ENCODE data around the gene UGT1A10.

The UGT1A10 gene

DNA sequence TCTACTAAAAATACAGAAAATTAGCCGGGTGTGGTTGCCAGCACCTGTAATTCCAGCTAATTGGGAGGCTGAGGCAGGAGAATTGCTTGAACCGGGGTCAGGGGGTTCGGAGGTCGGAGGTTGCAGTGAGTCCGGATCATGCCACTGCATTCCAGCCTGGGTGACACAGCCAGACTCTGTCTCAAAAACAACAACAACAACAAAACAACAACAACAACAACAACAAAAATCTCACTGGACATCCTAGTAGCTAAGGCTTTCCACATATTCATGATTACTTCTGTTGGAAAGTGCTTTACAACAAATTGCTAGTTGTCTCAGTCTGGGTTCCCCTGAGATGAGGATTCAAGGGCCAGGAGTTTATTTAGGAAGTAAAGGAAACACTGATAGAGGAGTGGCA is 137.6 kb downstream of the UGT1A10 start:
- DNase-seq (ENCODE audit: low read depth in 2 of 2) = no peak

GRCh38 chr2:233775414-233775813 is 139.2 kb downstream of the UGT1A10 start:
- no peak for DNase-seq (ENCODE audit: low read depth in 2 of 2)

GRCh38 chr2:233778030-233778429 is 141.8 kb downstream of the UGT1A10 start, which contains the start of gene MROH2A:
Gene MROH2A (plus strand): TSS chr2:233778330. CDS start chr2:233779359, 1,029 bp downstream.
- no peak for DNase-seq (ENCODE audit: low read depth in 2 of 2)

GRCh38 chr2:233779722-233780121 is 143.5 kb downstream of the UGT1A10 start:
- DNase-seq (ENCODE audit: low read depth in 2 of 2) = no peak

GRCh38 chr2:233780771-233781170 is 144.5 kb downstream of the UGT1A10 start:
- no peak for DNase-seq (ENCODE audit: low read depth in 2 of 2)

- DNase-seq (ENCODE audit: low read depth in 2 of 2) = no peak
These were observed 153.3 kb downstream of the UGT1A10 start for GRCh38 chr2:233789554-233789953.

DNA sequence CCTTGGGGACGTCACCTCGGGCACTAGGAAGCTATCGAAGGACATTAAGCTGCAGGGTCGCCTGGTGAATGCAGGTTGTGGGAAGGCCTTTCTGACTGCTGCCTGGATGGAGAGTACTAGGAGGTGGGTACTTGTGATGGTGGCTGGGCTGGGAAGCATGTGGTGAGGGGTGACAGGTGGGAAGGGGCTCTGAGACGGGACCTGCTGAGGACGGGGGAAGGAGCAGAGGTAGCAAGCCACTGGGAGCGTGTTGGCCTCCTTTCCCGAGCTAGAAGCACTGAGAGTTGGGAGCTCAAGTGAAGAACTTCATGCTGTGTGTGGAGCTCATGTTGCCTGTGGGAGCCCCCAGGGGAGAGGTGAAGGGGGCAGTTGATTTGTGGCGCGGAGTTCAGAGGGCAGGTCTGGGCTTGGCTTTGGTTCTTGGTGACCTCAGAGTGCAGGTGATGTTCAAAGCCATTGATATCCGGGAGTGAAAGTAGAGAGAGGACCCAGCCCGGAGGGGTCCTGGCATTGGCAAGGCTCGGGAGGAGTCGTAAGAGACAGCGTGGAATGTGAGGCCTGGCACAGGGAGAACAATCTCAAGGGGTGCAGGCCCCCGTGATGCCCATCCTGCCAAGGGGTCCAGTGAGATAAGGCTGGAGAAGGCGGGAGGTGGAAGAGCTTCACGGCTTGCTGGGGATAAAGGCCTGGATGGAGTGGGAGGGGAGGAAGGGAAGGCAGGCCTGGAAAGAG is 155.1 kb downstream of the UGT1A10 start:
- no peak for DNase-seq (ENCODE audit: low read depth in 2 of 2)

- no peak for DNase-seq (ENCODE audit: low read depth in 2 of 2)
These were observed 155.7 kb downstream of the UGT1A10 start for GRCh38 chr2:233791883-233792329.

DNA sequence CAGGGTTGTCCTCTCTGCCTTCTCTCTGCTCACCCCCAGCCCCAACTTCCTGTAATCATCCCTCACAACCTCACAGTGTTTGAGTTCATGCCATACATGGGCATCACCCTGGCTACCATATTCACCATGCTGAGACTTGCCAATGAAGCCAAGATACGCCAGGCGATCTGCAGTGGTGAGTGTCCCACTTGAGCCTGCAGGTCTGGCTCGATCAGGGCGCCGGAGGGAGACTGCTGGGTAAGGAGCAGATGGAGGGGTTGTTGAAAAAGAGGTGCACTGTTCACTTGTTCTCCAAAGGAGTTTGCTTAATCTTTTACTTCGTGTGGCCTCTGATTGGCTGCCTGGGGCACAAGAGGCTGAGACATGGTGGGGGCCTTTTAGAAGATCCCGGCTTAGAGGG is 156.5 kb downstream of the UGT1A10 start:
- DNase-seq (ENCODE audit: low read depth in 2 of 2) = no peak

DNA sequence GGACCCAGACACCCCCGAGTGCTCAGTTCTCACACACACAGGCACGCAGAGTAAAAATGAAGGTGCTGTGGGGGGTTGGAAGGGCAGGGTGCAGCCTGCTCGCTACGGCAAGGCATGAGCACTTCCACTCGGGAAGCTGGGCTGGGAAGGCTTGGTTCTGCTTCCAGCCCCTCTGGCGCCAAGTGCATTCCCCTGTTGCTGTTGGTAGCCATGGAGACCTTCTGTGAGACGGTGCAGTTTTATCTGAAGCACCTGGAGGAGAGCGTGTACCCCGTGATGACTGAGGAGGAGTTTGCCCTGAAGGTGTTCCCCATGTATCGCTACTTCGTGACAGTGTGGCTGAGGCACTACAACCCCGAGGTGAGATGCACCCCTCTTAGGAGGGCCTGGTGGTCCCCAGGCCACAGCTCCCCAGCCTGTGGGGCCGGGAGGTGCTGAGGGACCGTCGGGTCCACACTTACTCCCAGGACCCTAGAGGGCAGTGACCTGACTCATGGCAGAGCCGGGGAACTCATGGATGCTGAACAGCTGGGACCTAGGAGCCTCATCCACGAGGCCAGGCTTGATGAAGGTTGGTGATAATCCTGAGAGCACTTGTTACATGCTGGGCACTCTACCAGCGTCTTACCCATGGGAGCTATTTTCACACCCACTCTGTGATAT is 157.3 kb downstream of the UGT1A10 start:
- DNase-seq (ENCODE audit: low read depth in 2 of 2) = no peak

DNA sequence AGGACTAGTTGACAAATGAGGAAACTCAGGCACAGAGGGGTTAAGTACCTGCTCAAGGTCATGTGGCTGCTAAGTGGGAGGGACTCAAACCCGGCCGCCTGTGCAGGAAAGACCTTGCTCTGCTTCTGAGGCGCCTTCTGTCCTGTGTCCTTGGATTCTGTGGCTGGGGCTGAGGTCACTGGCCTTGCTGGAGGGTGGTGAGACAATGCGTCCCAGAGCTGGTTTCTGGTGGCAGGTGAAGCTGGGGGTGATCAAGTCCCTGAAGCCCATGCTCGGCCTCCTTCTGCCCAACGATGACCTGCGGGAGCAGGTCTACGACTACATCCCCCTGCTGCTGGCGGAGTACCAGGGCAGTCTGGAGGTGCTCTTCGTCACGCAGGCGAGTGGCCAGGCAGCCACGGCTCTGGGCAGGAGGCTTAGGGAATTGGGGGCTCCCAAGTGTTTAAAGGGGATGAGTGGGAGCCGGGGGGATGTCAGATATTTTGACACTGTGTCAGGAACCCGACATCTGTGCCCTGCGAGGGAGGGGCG is 157.9 kb downstream of the UGT1A10 start:
- DNase-seq (ENCODE audit: low read depth in 2 of 2) = no peak

DNA sequence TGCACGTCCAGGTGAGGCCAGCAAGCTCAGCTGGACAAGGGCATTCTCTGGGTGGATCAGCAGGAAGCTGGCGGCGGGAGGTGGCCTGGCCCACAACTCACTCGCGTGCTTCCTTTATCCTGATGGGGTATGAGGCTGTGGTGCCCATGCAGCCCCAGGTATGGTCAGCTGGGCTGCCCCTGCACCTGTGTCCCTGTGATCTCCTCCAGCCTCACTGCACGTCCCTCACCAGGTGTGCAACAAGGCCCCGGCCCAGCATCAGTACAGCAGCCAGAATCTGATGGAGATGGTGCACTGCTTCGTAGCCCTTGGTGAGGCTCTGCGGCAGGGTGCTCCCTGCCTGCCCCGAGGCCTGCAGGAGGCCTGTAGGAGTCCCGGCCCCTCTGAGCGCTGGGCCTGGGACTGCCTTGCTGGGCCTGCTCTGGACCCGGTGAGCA is 159.5 kb downstream of the UGT1A10 start:
- no peak for DNase-seq (ENCODE audit: low read depth in 2 of 2)

GRCh38 chr2:233796254-233796653 is 160.0 kb downstream of the UGT1A10 start:
- DNase-seq (ENCODE audit: low read depth in 2 of 2) = no peak

DNA sequence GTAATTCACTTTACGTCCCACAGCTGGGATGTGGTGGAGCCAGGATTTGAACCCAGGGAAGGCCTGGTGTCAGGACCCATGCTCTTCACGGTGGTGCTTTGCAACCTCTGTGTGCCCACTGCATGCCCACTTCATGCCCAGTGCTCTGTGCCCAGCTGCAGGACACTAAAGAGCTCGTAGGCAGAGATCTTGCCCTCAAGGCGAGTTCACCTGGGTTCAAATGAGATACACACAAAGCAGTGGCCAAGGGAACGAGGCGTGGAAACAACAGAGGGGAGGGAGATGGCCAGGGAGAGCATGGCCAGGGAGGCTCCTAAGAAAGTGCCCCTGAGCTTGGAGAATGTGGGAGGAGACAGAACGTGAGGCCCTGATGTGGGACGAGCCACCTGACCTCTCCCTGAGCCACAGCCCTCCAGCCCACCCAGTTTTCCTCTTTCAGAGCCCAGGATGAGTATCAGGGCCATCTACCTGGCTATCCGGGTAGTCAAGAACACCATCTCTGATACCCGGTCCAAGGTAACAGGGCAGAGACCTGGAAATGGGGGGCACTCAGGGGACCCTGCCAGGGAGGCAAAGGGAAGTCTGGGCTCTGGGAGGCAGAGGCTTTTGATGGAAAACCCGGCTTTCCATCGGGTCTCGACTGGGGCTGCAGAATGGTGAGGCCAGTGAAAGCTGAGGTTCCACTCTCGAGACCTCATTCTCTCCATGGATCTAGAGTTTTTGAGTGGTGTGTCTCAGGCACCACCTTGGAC is 162.3 kb downstream of the UGT1A10 start:
- no peak for DNase-seq (ENCODE audit: low read depth in 2 of 2)

GRCh38 chr2:233799087-233799665 is 162.9 kb downstream of the UGT1A10 start:
- DNase-seq (ENCODE audit: low read depth in 2 of 2) = no peak

- no peak for DNase-seq (ENCODE audit: low read depth in 2 of 2)
These were observed 163.5 kb downstream of the UGT1A10 start for GRCh38 chr2:233799716-233800115.

- DNase-seq (ENCODE audit: low read depth in 2 of 2) = no peak
These were observed 164.0 kb downstream of the UGT1A10 start for GRCh38 chr2:233800208-233800607.

GRCh38 chr2:233801357-233802131 is 165.3 kb downstream of the UGT1A10 start:
- DNase-seq (ENCODE audit: low read depth in 2 of 2) = no peak

GRCh38 chr2:233802132-233802815 is 166.0 kb downstream of the UGT1A10 start:
- DNase-seq (ENCODE audit: low read depth in 2 of 2) = no peak

GRCh38 chr2:233803292-233803911 is 167.2 kb downstream of the UGT1A10 start:
- no peak for DNase-seq (ENCODE audit: low read depth in 2 of 2)
